ENCODE results near the gene RNF2.

DNA sequence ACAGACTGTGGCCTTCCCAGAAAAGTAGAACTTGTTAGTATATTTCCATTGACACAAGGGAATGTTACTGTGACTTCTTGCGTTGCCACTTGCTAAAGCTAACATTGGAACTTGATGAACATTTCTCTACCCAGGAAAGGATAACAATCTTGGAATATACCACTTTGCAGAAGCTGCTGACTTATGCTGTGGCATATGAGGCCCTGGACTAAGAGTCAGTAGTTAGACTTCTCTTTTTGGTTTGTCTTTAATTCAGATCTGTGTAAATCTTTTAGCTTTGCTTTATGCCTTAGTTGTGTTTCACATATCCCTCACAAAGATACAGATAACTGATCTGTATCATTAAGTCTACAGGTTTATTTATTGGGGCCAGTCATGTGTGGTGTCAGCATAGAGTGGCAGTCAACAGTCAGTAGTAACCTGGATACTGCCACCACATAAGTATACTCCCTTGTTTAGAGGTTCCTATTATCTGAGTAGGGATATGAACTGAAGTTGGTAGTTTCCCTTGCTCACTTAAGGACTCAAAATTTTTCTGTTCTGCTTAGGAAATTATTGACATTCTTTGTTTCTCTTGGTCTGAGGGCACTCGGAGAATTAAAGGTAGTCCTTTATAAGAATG, 14.7 kb downstream of the RNF2 start:
- TF ChIP-seq, protein P1, sequence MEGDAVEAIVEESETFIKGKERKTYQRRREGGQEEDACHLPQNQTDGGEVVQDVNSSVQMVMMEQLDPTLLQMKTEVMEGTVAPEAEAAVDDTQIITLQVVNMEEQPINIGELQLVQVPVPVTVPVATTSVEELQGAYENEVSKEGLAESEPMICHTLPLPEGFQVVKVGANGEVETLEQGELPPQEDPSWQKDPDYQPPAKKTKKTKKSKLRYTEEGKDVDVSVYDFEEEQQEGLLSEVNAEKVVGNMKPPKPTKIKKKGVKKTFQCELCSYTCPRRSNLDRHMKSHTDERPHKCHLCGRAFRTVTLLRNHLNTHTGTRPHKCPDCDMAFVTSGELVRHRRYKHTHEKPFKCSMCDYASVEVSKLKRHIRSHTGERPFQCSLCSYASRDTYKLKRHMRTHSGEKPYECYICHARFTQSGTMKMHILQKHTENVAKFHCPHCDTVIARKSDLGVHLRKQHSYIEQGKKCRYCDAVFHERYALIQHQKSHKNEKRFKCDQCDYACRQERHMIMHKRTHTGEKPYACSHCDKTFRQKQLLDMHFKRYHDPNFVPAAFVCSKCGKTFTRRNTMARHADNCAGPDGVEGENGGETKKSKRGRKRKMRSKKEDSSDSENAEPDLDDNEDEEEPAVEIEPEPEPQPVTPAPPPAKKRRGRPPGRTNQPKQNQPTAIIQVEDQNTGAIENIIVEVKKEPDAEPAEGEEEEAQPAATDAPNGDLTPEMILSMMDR (IDR thresholded peaks at IDR 0.05) = no peak
- no peak for TF ChIP-seq POLR2A (IDR thresholded peaks at IDR 0.05; ENCODE audit: low read depth)
- no peak for TF ChIP-seq POLR2AphosphoS5 (IDR thresholded peaks at IDR 0.05)
- no peak for TF ChIP-seq EP300 (IDR thresholded peaks at IDR 0.05)

Data from esophagus muscularis mucosa (tissue), 4 donors.